Fibroblast of villous mesenchyme (primary cell): ENCODE results near the gene BTF3. TPM values are rescaled to one million over a fixed set of nuclear protein-coding genes. Genes with fewer than 3 reads are reported as not detected.
A peak's percentile ranks its signal among the peaks of the same experiment; 100 is the strongest.

Experiments
- DNase-seq: peaks from one replicate; pipeline ENCODE4 v3.0.0-alpha.2; 2010; ENCODE audit warnings: low read depth
- H3K4me3 ChIP-seq: 2 replicates; pipeline ENCODE4 v1.5.1; 2011; ENCODE audit warnings: low read depth, mild to moderate bottlenecking, low read length
- total RNA-seq: library from RNA; depleted of rRNA; stranded (reverse); fragments of >200 nt; gene quantifications from 2 replicates; pipeline ENCODE4 v1.2.3, GENCODE V29; 2012
- TF ChIP-seq, protein P1 (sequence below): IDR thresholded peaks from 2 replicates; pipeline ENCODE4 v1.5.1; 2012; ENCODE audit warnings: low read depth, mild to moderate bottlenecking, low read length; ENCODE audit not compliant: insufficient read depth

BTF3 gene
- total RNA-seq, result 216 and 232 TPM in 2 replicates

GRCh38 chr5:73498057-73498992 is at the start of gene BTF3:
Gene BTF3 (plus strand): TSS chr5:73498442. CDS start chr5:73498668, 226 bp downstream.
- TF ChIP-seq, protein P1, sequence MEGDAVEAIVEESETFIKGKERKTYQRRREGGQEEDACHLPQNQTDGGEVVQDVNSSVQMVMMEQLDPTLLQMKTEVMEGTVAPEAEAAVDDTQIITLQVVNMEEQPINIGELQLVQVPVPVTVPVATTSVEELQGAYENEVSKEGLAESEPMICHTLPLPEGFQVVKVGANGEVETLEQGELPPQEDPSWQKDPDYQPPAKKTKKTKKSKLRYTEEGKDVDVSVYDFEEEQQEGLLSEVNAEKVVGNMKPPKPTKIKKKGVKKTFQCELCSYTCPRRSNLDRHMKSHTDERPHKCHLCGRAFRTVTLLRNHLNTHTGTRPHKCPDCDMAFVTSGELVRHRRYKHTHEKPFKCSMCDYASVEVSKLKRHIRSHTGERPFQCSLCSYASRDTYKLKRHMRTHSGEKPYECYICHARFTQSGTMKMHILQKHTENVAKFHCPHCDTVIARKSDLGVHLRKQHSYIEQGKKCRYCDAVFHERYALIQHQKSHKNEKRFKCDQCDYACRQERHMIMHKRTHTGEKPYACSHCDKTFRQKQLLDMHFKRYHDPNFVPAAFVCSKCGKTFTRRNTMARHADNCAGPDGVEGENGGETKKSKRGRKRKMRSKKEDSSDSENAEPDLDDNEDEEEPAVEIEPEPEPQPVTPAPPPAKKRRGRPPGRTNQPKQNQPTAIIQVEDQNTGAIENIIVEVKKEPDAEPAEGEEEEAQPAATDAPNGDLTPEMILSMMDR, result no peak
- H3K4me3 ChIP-seq, result peak within 1 kb of the TSS; percentile 94
- peak; percentile 96 for DNase-seq

DNA sequence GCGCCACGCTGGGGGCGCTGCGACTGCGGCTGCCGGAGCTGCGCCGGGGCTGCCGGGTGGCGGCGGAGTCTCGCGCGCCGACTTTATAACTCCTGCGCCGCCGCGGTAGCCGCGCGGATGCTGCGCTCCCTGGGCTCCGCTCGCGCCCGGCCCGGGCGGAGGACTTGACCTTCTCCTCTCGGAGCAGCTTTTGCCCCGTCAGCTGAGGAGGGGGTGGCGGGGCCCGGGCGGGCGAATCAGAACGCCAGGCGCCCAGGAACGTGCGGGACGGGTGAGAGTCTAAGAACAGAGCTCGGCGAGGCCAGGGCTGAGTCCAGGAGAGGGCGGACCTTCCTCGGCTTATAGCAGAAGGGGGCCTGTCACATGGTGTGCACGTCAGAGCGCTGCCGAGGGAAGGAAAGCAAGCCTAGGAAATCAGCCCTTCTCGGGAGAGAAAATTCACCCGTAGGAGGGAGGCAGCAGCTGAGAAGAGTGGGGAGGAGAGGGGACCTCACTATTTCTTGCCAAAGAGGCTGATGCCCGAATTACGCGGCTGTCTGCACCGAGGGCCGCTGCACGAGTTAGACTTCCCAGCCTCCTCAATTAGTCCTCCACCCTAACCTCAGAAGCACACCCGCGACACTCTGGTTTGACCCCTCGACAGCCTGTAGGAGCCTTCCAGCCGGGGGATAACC is 49.6 kb upstream of the BTF3 start, which contains the start of gene FOXD1:
Gene FOXD1 (minus strand): TSS at position 315 of the 674 bp plus-strand sequence. CDS start 415 bp downstream, outside the sequence.
- H3K4me3 ChIP-seq, result peak within 1 kb of the TSS; percentile 62
- TF ChIP-seq, protein P1, result no peak
- DNase-seq, result peak; percentile 78

- DNase-seq, result no peak
- TF ChIP-seq, protein P1, result no peak
- no peak overlapping the region for H3K4me3 ChIP-seq
Measured at GRCh38 chr5:73450137-73450536, 48.1 kb upstream of the BTF3 start.

DNA sequence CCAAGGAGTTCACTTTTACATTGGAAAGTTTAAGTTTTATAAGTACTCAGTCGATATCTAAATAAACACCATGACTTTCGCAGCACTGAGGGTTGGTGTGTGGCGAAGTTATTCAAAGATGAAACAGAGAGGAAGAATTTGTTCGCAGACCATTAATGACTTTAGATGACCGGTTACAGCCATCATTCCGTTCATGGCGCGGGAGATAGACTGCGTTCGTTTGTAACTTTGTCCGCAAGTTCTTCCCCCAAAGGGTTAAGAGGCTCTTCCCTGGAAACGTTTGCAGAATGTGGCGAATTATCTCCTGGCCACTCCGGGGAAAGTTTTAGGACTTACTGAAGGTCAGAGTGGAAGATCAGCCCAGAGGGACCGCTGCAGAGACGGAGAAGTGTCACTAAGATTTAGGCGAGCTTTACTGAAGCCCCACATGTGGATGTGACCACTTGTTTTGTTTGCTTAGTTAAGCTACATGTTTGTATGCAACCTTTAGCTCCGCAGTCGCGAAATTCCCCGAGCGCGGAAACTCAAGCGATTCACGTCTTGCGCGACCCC is 47.5 kb upstream of the BTF3 start:
- no peak overlapping the region for H3K4me3 ChIP-seq
- TF ChIP-seq, protein P1, result no peak
- peak; percentile 24 for DNase-seq

DNA sequence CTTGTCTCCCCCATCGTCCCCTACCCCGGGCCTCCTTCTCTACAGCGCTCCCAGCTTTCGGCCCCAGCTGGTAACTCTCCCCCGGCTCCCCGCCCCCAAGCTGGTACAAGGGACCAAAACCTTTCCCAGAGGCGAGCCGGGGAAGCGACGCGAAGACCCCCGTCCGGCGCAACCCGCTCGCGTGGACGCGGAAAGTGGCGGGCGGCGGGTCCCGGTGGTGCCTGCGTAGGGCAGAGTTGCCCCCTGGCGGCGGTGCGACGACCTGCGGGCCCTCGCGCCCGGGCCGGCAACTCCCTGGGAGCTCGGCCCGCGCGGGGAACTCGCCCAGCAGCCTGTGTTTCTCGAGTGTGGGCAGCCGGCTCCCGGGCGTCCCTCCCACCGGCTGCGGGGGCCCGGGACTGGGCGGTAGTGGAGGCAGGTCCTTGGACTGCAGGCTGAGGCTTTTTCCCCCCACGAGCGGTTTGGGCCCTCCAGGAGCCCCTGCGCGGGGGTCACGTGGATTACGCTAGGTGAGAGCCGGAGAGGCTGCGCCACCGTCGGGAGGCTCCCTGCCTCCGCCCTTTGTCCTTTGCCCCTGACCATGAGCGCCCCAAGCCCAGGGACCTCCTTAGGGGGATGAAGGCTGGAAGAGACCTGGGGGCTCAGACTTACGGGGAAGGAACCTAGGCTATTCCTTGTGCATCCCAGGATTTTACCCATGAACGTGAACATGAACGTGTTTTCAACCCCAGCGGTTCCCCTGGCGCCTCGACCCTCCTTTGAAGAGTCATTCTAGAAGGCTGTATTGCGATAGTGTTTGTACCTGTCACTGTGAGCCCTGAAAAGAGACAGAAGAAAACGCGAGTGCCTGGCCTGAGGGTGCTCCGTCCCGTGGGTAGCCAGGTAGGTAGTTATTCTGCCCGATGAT is 46.8 kb upstream of the BTF3 start:
- TF ChIP-seq, protein P1, result peak; percentile 77
- H3K4me3 ChIP-seq, result no peak overlapping the region
- peak; percentile 47 for DNase-seq

DNA sequence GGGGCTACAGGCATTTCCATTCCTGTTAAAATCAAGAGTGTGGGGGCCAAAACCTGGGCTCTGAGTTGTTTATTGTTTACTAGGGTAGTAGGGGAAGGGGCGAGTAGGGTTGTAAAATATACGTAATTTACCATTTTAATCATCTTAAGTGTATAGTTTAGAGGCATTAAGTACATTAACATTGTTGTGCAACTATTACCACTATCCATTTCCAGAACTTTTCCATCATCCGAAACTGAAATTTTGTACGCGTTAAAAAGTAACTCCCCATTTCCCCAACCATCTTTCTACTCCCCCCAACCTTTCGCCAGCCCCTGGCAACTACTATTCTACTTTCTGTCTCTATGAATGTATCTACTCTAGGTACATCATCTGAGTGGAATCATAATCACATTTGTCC is 46.0 kb upstream of the BTF3 start:
- DNase-seq, result no peak
- H3K4me3 ChIP-seq, result no peak overlapping the region
- TF ChIP-seq, protein P1, result no peak
